Stimulated activated CD4-positive, alpha-beta T cell treated with anti-CD3 and anti-CD28 coated beads, Interleukin-12 subunit alpha, Interleukin-12 subunit beta, amount 100 ng/mL, for 48 hours (primary cell): ENCODE measurements around the gene UNC5C.

ENCODE experiments used
- DNase-seq, 3 donors: peaks; one replicate each; pipeline ENCODE4 v3.0.0-alpha.2; 2020; ENCODE audit warnings: low read depth in 2 of 3, low spot score in 1 of 3

UNC5C gene

GRCh38 chr4:95469617-95470016 is 79.2 kb downstream of the UNC5C start:
- no peak for DNase-seq

- DNase-seq, result no peak
These were observed 82.0 kb downstream of the UNC5C start for GRCh38 chr4:95466791-95467190.

GRCh38 chr4:95465010-95465409 is 83.8 kb downstream of the UNC5C start:
- no peak for DNase-seq

- no peak for DNase-seq
These were observed 85.9 kb downstream of the UNC5C start for GRCh38 chr4:95462921-95463320.

GRCh38 chr4:95457353-95457752 is 91.4 kb downstream of the UNC5C start:
- no peak for DNase-seq

GRCh38 chr4:95450294-95450693 is 98.5 kb downstream of the UNC5C start:
- DNase-seq, result no peak

- DNase-seq, result no peak
These were observed 102.6 kb downstream of the UNC5C start for GRCh38 chr4:95446173-95446572.

GRCh38 chr4:95445251-95445650 is 103.5 kb downstream of the UNC5C start:
- no peak for DNase-seq

GRCh38 chr4:95444812-95445211 is 104.0 kb downstream of the UNC5C start:
- DNase-seq, result no peak

- no peak for DNase-seq
These were observed 108.9 kb downstream of the UNC5C start for GRCh38 chr4:95439896-95440295.

GRCh38 chr4:95439071-95439470 is 109.7 kb downstream of the UNC5C start:
- DNase-seq, result no peak

GRCh38 chr4:95432466-95432865 is 116.3 kb downstream of the UNC5C start:
- DNase-seq, result no peak

GRCh38 chr4:95431678-95432077 is 117.1 kb downstream of the UNC5C start:
- no peak for DNase-seq

GRCh38 chr4:95429416-95429815 is 119.4 kb downstream of the UNC5C start:
- no peak for DNase-seq

- DNase-seq, result no peak
These were observed 120.3 kb downstream of the UNC5C start for GRCh38 chr4:95428291-95429070.

GRCh38 chr4:95426455-95426854 is 122.3 kb downstream of the UNC5C start:
- DNase-seq, result no peak

- DNase-seq, result no peak
These were observed 126.3 kb downstream of the UNC5C start for GRCh38 chr4:95422436-95422835.

- no peak for DNase-seq
These were observed 126.9 kb downstream of the UNC5C start for GRCh38 chr4:95421869-95422268.

- no peak for DNase-seq
These were observed 131.2 kb downstream of the UNC5C start for GRCh38 chr4:95417531-95417930.

GRCh38 chr4:95415346-95415771 is 133.4 kb downstream of the UNC5C start:
- DNase-seq, result no peak

- no peak for DNase-seq
These were observed 137.2 kb downstream of the UNC5C start for GRCh38 chr4:95411371-95412088.

- no peak for DNase-seq
These were observed 138.3 kb downstream of the UNC5C start for GRCh38 chr4:95410387-95410977.
